Omental fat pad (tissue), 4 donors: Measurements from ENCODE around the gene OR6K3. TPM values are rescaled to one million over a fixed set of nuclear protein-coding genes. Genes with fewer than 3 reads are reported as not detected.

ENCODE experiments used
- ATAC-seq: fragments of 150-250 bp; one replicate; pipeline ENCODE4 v1.9.1; 2016; ENCODE audit warnings: mild to moderate bottlenecking, moderate library complexity; ENCODE audit not compliant: low FRiP score
- DNase-seq: peaks from one replicate; pipeline ENCODE4 v3.0.0-alpha.2; 2019; ENCODE audit warnings: low spot score
- CTCF ChIP-seq, 3 donors: fragments of 450-650 bp; IDR thresholded peaks; one replicate each; pipeline ENCODE4 v1.5.1; 2016 to 2017; ENCODE audit warnings: antibody characterized with exemption in 3 of 3, mild to moderate bottlenecking in 3 of 3, moderate library complexity in 2 of 3
- total RNA-seq, 4 donors: library from RNA; depleted of rRNA; stranded (reverse); fragments of >200 nt; gene quantifications; one replicate each; pipeline ENCODE4 v1.1.0, GENCODE V29; 2016

The OR6K3 gene
- total RNA-seq = not detected

DNA sequence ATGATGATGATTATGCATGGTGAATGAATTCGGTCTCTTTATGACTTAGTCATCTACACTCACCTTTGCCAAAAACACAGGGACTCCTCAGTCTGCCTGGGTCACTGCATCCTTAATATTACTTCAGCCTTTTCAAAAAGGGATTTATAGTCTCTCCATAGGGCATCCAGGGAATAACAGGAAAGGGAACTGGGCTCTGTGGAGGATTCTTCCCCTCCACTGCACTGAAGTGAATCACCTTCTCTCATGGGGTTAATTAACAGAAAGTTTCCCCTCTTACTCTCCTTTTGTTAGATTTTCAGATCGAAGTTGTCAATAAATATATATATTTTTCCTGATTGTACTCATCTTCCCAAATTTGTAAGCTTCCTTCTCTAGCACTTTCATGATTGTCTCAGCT lies at the start of gene OR6K3:
Gene OR6K3, minus strand, starts transcription at position 101 of the 400 bp plus-strand sequence. CDS start 2,605 bp downstream, outside the sequence.
- DNase-seq (no peak), ATAC-seq (no peak)
- TF ChIP-seq CTCF (IDR thresholded peaks at IDR 0.05) = no peak

DNA sequence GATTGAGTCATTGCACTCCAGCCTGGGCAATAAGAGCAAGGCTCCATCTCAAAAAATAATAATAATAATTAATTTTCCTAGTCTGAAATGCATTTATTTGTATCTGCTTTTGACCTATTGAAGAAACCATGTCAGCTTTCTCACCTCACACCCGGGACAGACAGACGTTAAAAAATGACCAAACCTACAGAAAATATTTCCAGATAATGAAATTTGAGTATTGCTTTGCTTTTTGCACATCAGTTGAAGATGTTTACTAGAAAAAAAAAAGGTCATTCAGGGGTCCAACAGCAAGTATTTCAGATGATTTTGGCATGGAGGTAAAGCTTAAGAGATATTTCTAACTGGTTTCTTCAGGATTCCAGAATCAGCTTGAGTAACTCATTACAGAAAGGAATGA lies 33.9 kb upstream of the OR6K3 start, which contains the start of gene OR6K6:
Gene OR6K6, plus strand, starts transcription at position 301 of the 400 bp plus-strand sequence. CDS start 168 bp downstream, outside the sequence.
- TF ChIP-seq CTCF (IDR thresholded peaks at IDR 0.05) = no peak
- no peak for ATAC-seq
- no peak for DNase-seq

GRCh38 chr1:158752155-158752712 lies 31.7 kb upstream of the OR6K3 start:
- ATAC-seq (no peak), DNase-seq (no peak)
- TF ChIP-seq CTCF (IDR thresholded peaks at IDR 0.05) = no peak

DNA sequence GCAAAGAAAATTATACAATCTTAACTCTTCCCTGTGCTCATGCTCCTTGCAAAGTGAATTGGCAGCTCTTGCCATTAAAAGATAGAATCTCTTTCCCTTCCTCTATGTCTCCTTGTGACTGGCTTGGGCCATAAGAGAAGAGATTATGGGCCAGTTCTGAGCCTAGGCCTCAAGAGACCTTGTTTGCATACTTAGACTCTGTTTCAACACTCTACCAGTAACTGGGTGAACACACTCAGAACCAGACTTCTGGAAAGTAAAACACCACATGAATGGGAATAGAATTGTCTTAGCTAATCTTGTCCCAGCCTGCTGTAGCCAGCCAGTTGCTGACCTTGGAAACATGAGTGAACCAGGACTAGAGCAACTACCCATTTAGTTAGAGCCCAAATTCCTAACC lies 15.3 kb upstream of the OR6K3 start:
- no peak for TF ChIP-seq CTCF (IDR thresholded peaks at IDR 0.05)
- ATAC-seq = no peak
- DNase-seq = no peak

GRCh38 chr1:158732524-158732923 lies 12.0 kb upstream of the OR6K3 start:
- DNase-seq = no peak
- no peak for ATAC-seq
- TF ChIP-seq CTCF (IDR thresholded peaks at IDR 0.05) = no peak

DNA sequence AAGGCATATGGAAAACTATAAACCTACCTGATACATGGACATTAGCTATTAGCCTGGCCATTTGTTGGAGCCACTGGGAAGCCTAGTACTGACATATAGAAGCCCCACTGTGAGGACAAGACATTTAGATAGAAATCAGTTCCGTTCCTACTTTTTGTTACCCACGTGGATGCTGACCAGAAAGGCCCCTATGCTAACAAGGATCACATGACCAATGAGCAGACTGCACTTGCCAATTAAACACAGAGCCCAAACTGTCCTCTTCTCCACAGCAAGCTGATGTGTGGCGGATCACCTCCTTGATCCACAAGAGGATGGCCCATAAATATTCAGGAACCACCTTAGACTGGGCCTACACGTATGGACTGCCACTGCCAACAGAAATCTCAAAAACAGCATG lies 11.2 kb upstream of the OR6K3 start:
- no peak for DNase-seq
- no peak for ATAC-seq
- no peak for TF ChIP-seq CTCF (IDR thresholded peaks at IDR 0.05)

GRCh38 chr1:158730453-158730852 lies 9.9 kb upstream of the OR6K3 start:
- no peak for TF ChIP-seq CTCF (IDR thresholded peaks at IDR 0.05)
- DNase-seq (no peak), ATAC-seq (no peak)
